Adipose tissue (tissue), 3 donors: Measurements from ENCODE around the gene HID1. TPM values are rescaled to one million over a fixed set of nuclear protein-coding genes. Genes with fewer than 3 reads are reported as not detected.

ENCODE experiments used
- H3K27ac ChIP-seq: one replicate; pipeline ENCODE4 v1.5.1; 2013; ENCODE audit warnings: low read depth, low read length
- WGBS, 3 donors: extraction: QIAGEN DNeasy Blood & Tissue Kit; methylation state at CpG; one replicate each; pipeline ENCODE4 v1.1.7; 2013; 5-methylcytosine and 5-hydroxymethylcytosine counted together
- polyA plus RNA-seq, 3 donors: library from polyadenylated mRNA; stranded (reverse); fragments of 200-250 nt; gene quantifications; one replicate each; pipeline ENCODE4 v1.2.3, GENCODE V29; 2013
- donor health status: healthy with polysubstance abuse.
- donor health status: Bipolar disorder and iron deficiency.
- donor health status: healthy.

HID1 gene
- polyA plus RNA-seq, 3 donors = 13.8 to 98.5 (median 26.3) TPM

DNA sequence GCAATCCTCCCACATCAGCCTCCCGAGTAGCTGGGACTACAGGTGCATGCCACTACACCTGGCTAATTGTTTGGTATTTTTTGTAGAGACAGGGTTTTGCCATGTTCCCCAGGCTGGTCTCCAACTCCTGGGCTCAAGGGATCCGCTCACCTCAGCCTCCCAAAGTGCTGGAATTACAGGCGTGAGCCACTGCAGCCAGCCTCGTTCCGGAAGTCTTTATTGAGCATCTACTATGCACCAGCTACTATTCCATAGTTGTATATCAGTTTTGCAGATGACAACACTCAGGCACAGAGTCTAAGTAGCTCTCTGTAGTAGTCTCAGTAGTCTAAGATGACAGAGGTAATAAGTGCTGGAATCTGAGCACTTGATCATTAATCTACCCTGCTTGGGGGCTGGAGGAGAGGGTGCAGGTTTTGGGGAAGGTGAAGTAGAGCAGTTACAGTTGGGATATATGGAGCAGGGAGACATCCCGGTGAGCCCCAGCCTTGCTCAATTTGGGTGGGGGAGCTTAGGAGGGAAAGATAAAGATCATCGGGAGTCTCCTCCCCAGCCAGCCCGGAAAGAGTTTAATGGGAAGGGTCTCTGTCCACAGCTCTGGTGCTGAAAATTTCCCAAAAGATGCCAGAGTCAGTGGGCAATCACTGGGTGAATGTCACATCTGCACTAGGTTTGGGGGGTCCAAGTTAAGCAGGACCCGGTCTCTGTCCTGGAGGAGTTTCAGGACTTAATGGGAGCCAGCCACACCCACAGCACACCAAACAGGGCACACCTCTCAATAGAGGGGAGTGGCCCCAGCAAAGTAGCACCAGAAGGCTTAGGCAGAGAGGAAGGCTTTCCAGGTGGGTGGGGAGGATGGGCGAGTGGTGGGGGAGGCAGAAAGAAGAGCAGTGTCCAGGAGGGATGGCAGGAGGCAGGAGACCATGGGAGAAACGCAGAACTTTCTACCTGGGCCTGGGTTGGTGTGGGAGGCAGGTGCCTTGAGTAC is 35.2 kb downstream of the HID1 start:
- H3K27ac ChIP-seq = no peak overlapping the region
- 54 to 60% (median 55%) methylated on average over 11 of the region's 11 CpGs for WGBS, 3 donors

GRCh38 chr17:74936470-74936799 is 36.1 kb downstream of the HID1 start:
- WGBS, 3 donors = 17 to 25% (median 20%) methylated on average over 11 to 12 of the region's 12 CpGs
- H3K27ac ChIP-seq = no peak overlapping the region

DNA sequence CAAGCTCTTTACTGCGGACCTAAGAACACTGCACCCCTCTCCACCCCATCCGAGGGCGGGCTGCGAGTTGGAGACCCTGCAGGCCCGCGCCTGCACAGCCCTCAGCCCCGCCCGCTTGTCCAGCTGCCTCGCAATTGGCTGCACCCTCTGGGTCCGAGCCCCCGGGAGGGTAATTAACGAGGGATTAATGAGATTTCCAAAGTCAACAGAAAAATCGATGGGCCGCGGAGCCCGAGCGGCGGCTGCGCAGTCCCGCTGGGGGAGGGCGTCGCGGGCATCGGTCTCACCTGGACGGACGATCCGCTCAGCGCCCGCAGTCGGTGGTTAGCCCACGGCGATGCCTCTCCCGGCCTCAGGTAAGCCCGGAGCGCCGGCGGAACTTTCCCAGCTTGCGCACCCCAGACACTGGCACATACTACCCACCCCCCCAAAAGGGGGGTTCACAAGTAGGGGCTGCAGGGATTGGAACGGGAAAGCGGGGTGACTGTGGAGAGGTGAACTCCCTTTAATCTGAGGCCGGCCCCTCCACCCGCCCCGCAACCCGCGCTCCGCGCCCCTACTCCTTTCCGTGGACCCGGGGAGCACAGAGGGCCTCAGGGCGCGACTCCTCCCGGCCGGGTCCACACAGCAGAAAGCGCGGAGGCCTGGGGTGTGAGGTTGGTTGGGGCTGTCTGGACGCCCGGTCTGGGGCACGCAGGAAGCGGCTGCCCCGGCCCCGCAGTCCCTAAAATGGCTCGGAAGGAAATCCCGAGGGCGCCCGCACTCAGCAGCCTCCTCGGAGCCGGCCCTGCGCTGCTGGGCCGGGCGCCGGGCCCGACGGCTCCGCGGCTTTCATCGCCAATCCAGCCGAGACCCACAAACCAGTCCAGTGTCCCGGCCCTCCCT is 36.7 kb downstream of the HID1 start, which contains the start of gene OTOP3:
Gene OTOP3, plus strand, starts transcription at position 314 of the 885 bp plus-strand sequence. Its CDS starts 24 bp downstream, at position 338.
- 3 to 6% (median 4%) methylated on average over 70 to 78 of the region's 78 CpGs for WGBS, 3 donors

DNA sequence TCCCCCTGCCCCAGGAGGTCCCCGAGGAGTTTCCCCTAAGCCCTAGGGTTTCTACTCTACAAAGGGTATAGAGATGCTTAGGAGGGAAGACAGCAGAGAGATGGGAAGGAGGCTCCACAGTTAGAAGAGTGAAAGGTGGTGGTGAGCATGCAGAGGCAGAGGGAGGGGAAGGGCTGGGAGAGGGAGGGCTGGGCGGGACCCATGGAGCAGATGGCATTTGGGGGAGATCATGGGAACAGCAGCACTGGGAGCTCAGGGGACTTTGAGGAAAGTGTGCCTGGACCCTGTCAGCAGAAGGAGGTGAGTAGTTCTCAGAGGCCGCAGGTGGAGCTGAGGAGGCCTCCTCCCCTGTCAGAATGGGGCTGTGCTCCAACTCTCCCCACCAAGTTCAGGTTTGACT is 37.5 kb downstream of the HID1 start:
- no peak overlapping the region for H3K27ac ChIP-seq
- 62 to 76% (median 69%) methylated on average over 3 of the region's 3 CpGs for WGBS, 3 donors

More for the DNA sequence above, 36.7 kb downstream of the HID1 start, which contains the start of gene OTOP3:
- no peak within 1 kb of the TSS for H3K27ac ChIP-seq

GRCh38 chr17:74930535-74931036 is 42.0 kb downstream of the HID1 start:
- H3K27ac ChIP-seq = no peak overlapping the region
- WGBS, 3 donors = 89 to 91% (median 90%) methylated on average over 24 of the region's 24 CpGs

DNA sequence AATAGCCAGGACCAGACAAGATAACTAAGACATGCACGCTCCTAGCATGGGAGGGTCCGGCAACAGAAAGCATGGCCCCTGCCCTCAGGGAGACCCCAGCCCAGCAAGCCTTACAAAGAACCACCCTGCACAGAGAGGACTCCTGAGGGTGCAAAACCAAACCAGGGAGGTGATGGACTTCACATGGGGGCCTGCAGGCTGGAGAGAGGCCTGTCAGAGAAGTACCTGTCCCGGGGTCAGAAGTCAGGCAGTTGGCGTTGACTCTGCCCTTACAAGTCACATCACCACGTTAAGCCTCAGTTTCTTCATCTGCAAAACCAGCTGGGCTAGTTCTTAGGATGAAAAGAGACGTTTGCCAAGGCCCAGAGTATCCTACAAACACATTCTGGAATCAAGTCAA is 43.8 kb downstream of the HID1 start:
- 67 to 83% (median 77%) methylated on average over 6 of the region's 6 CpGs for WGBS, 3 donors
- H3K27ac ChIP-seq = no peak overlapping the region

DNA sequence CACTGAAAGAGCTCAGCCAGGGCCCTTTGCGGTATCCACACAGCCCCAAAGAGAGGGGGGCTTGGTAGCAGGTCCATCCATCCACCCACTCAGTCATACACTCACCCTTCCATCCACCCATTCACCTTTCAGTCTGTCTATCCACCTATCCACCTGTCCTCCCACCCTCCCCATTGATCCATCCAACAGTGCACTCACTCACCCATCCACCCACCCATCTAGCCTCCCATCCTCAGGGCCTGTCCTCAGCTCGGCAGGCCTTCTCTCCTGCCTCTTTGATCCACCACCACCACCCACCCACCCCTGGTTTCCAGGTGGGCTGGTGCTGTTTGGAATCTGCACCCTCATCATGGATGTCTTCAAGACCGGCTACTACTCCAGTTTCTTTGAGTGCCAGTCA is 47.3 kb downstream of the HID1 start:
- WGBS, 3 donors = 76 to 79% (median 78%) methylated on average over 3 of the region's 3 CpGs
- H3K27ac ChIP-seq = no peak overlapping the region

DNA sequence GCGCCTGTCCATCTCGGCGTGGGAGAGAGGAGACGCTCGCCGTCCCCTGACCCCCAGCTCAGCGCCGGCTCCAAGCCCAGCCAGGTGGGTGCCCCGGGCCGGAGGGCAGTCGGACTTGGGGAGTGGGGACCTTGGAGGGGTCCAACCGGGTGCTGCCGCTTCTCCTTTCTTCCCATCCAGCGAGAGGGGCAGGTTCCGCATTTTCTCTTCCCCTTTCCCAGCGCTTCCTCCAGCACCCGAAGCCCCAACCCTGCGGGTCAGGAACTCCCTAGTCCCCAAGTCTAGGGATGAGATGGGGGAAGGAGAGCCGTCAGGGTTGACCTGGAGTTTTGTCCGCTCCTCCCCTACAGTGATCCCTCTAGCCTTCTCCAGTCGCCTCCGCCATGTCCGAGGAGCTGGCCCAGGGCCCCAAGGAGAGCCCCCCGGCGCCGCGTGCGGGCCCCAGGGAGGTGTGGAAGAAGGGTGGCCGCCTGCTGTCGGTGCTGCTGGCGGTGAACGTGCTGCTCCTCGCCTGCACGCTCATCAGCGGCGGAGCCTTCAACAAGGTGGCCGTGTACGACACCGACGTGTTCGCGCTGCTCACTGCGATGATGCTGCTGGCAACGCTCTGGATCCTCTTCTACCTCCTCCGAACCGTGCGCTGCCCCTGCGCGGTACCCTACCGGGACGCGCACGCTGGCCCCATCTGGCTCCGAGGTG is 48.2 kb downstream of the HID1 start, which contains the start of gene OTOP2:
Gene OTOP2, plus strand, starts transcription at position 24 of the 699 bp plus-strand sequence. Its CDS starts 360 bp downstream, at position 384.
- no peak within 1 kb of the TSS for H3K27ac ChIP-seq
- 1 to 5% (median 4%) methylated on average over 51 to 54 of the region's 54 CpGs for WGBS, 3 donors

DNA sequence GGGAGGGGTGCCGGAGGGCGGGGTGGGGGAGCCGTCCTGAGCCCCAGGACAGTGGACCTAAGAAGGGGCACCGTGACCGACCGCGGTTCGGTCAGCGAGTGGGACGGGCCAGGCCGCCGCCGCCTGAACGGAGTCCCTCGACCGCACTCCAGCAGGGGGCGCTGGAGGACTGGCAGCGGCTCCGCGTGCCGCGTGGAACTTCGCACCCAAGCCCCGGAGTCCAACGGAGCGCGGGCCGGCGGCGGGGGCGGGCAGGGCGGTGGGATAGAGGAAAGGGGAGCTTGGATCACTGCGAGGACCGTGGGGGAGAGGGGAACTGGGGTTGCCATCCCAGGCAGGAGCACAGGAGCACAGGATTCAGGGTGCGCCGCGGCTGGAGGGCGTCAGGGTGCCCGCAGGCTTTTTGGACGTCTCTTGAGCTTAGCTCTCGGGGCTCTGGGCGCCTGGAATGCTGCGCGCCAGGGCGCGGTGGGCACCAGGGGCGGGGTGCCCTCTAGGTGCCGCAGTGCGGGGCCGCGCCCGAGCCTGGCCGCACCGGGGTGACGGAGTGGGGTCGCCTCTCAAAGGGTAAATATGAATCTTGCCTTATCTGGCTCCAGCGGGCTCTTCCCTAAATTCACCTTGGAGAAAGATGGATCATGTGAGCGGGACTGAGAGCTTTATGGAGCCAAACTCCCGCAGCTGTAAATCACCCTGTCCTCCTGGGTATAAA is 48.9 kb downstream of the HID1 start:
- H3K27ac ChIP-seq = no peak overlapping the region
- WGBS, 3 donors = 2 to 5% (median 3%) methylated on average over 44 to 59 of the region's 59 CpGs

GRCh38 chr17:74922694-74923537 is 49.6 kb downstream of the HID1 start, which contains the start of gene USH1G:
Gene USH1G, minus strand, starts transcription at chr17:74923255. Its CDS starts 182 bp downstream, at chr17:74923073.
- WGBS, 3 donors = 4 to 8% (median 6%) methylated on average over 45 to 57 of the region's 57 CpGs
- no peak within 1 kb of the TSS for H3K27ac ChIP-seq

- no peak overlapping the region for H3K27ac ChIP-seq
- WGBS, 3 donors = 54 to 60% (median 56%) methylated on average over 6 of the region's 6 CpGs
Observed at GRCh38 chr17:74922172-74922571, 50.4 kb downstream of the HID1 start.

DNA sequence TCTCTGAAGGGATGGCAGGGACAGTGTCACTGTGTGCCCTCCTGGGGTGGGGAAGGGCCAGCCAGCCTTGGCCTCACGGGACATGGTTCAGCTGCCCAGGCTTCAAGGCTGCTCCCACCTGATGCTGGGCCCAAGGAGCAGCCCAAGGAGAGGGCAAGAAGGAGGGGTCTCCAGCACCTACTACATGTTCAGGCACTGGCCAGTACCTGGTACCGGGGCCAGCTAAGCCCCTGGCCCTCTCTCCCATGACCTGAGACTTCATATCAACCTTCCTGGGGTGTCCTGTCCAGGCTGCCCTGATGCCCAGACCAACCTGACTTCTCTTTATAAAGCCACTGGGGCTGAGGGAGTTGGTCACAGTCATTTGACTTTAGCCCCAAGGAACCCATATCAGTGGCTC is 50.8 kb downstream of the HID1 start:
- WGBS, 3 donors = 83 to 100% (median 98%) methylated on average over 2 of the region's 2 CpGs
- H3K27ac ChIP-seq = no peak overlapping the region

GRCh38 chr17:74921026-74921681 is 51.4 kb downstream of the HID1 start:
- no peak overlapping the region for H3K27ac ChIP-seq
- 41 to 59% (median 41%) methylated on average over 18 to 19 of the region's 19 CpGs for WGBS, 3 donors

GRCh38 chr17:74920642-74921025 is 51.9 kb downstream of the HID1 start:
- WGBS, 3 donors = 47 to 61% (median 57%) methylated on average over 6 of the region's 6 CpGs

DNA sequence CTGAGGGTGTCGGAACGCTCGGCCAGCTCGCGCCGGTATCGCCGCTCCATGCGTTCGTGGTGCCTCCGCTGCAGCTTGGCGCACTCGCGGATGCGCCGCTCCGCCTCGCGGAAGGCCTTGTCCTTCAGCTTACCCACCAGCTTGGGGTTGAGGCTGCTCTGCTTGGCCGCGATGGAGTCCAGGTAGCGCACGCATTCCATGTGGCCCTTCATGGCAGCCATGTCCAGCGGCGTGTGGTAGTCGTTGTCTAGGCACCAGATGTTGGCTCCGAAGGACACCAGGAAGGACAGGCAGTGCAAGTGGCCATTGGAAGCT is 52.3 kb downstream of the HID1 start:
- 70 to 79% (median 73%) methylated on average over 27 of the region's 27 CpGs for WGBS, 3 donors

More at GRCh38 chr17:74920642-74921025, 51.9 kb downstream of the HID1 start:
- no peak overlapping the region for H3K27ac ChIP-seq

More for the DNA sequence above, 52.3 kb downstream of the HID1 start:
- no peak overlapping the region for H3K27ac ChIP-seq
